ENCODE results near the gene GFRA1. TPM values are rescaled to one million over a fixed set of nuclear protein-coding genes. Genes with fewer than 3 reads are reported as not detected.
"Not testable (repeated sequence)": the region's sequence is repeated elsewhere in the genome, so short reads cannot be mapped to it uniquely, and the experiment has no call there.

The GFRA1 gene
- total RNA-seq, 1 experiment from 2014 or later = 46.3 TPM

GRCh38 chr10:116063107-116063506 is 209.9 kb downstream of the GFRA1 start:
- Histone ChIP-seq H3K4me1 (replicated peaks) (no peaks in the 10 kb centered on the region), H3K36me3 (no peaks in the 10 kb centered on the region), H3K9me3 (replicated peaks) (no peaks in the 10 kb centered on the region), H3K4me3 (no peak overlapping the region), H3K27me3 (replicated peaks) (no peaks in the 10 kb centered on the region), H3K27ac (no peak overlapping the region)
- DNase-seq (ENCODE audit: low read depth in 1 of 2, low spot score in 2 of 2) = no peak

GRCh38 chr10:116060864-116061263 is 212.1 kb downstream of the GFRA1 start:
- H3K9me3 ChIP-seq (replicated peaks) = no peaks in the 10 kb centered on the region
- no peak for DNase-seq (ENCODE audit: low read depth in 1 of 2, low spot score in 2 of 2)
- no peak overlapping the region for H3K4me3 ChIP-seq
- H3K4me1 ChIP-seq (replicated peaks) = no peaks in the 10 kb centered on the region
- H3K36me3 ChIP-seq = no peaks in the 10 kb centered on the region
- no peaks in the 10 kb centered on the region for H3K27me3 ChIP-seq (replicated peaks)
- no peak overlapping the region for H3K27ac ChIP-seq

- DNase-seq (ENCODE audit: low read depth in 1 of 2, low spot score in 2 of 2) = no peak
- no peak overlapping the region for H3K27ac ChIP-seq
- no peaks in the 10 kb centered on the region for H3K27me3 ChIP-seq (replicated peaks)
- no peak overlapping the region for H3K4me3 ChIP-seq
- H3K4me1 ChIP-seq (replicated peaks) = no peaks in the 10 kb centered on the region
- no peaks in the 10 kb centered on the region for H3K9me3 ChIP-seq (replicated peaks)
- no peaks in the 10 kb centered on the region for H3K36me3 ChIP-seq
These were observed 213.7 kb downstream of the GFRA1 start for GRCh38 chr10:116059320-116059719.

GRCh38 chr10:116056445-116057293 is 216.3 kb downstream of the GFRA1 start:
- no peak for DNase-seq (ENCODE audit: low read depth in 1 of 2, low spot score in 2 of 2)
- Histone ChIP-seq H3K4me3 (no peak overlapping the region), H3K27ac (no peak overlapping the region), H3K36me3 (no peaks in the 10 kb centered on the region), H3K27me3 (replicated peaks) (no peaks in the 10 kb centered on the region), H3K4me1 (replicated peaks) (no peaks in the 10 kb centered on the region), H3K9me3 (replicated peaks) (no peaks in the 10 kb centered on the region)

DNA sequence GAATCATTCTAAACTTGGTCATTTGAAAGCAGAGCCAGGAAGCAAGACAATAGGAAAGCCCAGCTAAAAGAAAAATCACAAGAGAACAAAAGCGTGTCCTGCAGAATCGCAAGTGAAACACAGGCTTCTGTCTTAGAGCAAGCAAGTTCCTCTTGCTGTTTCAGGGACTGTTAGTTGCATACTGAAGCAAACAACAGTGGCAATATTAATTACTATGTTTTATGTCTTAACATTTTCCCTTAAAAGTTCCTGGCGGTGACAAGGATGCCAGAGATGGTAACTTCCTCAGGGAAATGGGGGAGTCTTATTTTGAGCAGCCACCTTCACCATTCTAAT is 217.1 kb downstream of the GFRA1 start:
- no peak overlapping the region for H3K4me3 ChIP-seq
- no peaks in the 10 kb centered on the region for H3K9me3 ChIP-seq (replicated peaks)
- no peak for DNase-seq (ENCODE audit: low read depth in 1 of 2, low spot score in 2 of 2)
- no peaks in the 10 kb centered on the region for H3K36me3 ChIP-seq
- H3K27ac ChIP-seq = no peak overlapping the region
- no peaks in the 10 kb centered on the region for H3K27me3 ChIP-seq (replicated peaks)
- H3K4me1 ChIP-seq (replicated peaks) = no peaks in the 10 kb centered on the region

DNA sequence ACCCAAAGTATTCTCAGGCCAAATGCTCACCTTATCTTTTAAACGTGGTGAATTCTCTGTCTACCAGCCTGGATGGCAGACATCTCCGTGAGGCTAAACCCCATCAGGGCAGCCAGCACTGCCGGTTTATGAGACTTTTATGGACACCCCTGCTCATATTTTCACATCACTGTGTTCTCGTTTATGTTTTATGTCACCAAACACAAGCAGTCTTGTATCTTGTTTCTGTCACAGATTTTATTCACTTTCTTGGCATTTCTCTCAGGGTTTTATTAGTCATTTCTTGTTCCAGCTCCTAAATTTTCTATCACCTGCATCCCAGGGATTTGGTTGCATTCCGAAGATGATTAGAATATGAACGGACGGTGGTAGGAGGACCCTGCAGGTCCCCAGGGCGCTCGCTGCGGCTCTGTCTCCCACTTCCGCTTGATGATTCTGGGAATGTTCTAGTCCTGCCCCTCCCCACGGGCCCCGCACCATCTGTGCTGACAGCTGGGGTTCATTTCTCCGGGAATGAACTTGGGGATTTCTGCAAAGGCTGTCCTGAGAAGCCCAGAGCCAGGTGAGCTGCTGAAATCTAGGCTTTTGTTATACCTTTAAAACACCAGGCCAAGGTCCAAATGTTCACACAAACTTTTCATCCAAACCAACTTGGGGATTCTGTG is 217.6 kb downstream of the GFRA1 start:
- Histone ChIP-seq H3K36me3 (no peaks in the 10 kb centered on the region), H3K27ac (no peak overlapping the region), H3K4me3 (no peak overlapping the region), H3K9me3 (replicated peaks) (no peaks in the 10 kb centered on the region), H3K4me1 (replicated peaks) (no peaks in the 10 kb centered on the region), H3K27me3 (replicated peaks) (no peaks in the 10 kb centered on the region)
- no peak for DNase-seq (ENCODE audit: low read depth in 1 of 2, low spot score in 2 of 2)

- DNase-seq (ENCODE audit: low read depth in 1 of 2, low spot score in 2 of 2) = no peak
- Histone ChIP-seq H3K27me3 (replicated peaks) (no peaks in the 10 kb centered on the region), H3K36me3 (no peaks in the 10 kb centered on the region), H3K4me3 (no peak overlapping the region), H3K9me3 (replicated peaks) (no peaks in the 10 kb centered on the region), H3K4me1 (replicated peaks) (no peaks in the 10 kb centered on the region), H3K27ac (no peak overlapping the region)
These were observed 219.1 kb downstream of the GFRA1 start for GRCh38 chr10:116053910-116054309.

- not testable (repeated sequence) for H3K4me1 ChIP-seq (replicated peaks); H3K9me3 ChIP-seq (replicated peaks); H3K36me3 ChIP-seq; DNase-seq (ENCODE audit: low read depth in 1 of 2, low spot score in 2 of 2); H3K4me3 ChIP-seq; H3K27ac ChIP-seq; H3K27me3 ChIP-seq (replicated peaks)
These were observed 219.8 kb downstream of the GFRA1 start for GRCh38 chr10:116053009-116053730.

- H3K36me3 ChIP-seq; H3K27me3 ChIP-seq (replicated peaks); H3K4me1 ChIP-seq (replicated peaks); DNase-seq (ENCODE audit: low read depth in 1 of 2, low spot score in 2 of 2); H3K27ac ChIP-seq; H3K4me3 ChIP-seq; H3K9me3 ChIP-seq (replicated peaks): not testable (repeated sequence)
These were observed 220.5 kb downstream of the GFRA1 start for GRCh38 chr10:116052522-116052921.

DNA sequence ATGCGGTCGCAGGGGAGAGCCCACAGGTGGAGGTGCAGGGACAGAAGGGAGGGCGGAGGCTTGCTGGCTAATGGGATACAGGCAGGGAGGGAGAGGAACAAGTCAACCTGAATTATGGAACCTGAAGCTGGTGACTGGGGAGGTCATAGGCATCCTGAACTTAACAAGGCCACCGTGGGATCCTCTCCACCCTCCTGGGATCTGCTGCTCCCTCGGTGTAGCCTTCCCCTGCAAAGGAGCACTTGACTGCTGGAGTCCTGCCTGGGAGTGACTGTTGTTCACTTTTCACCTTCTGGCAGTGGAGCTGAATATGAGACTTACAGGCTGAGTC is 223.1 kb downstream of the GFRA1 start:
- Histone ChIP-seq H3K36me3 (no peaks in the 10 kb centered on the region), H3K4me1 (replicated peaks) (peaks cover 5% of the 10 kb centered on the region), H3K9me3 (replicated peaks) (no peaks in the 10 kb centered on the region), H3K27me3 (replicated peaks) (no peaks in the 10 kb centered on the region), H3K4me3 (no peak overlapping the region), H3K27ac (no peak overlapping the region)
- DNase-seq (ENCODE audit: low read depth in 1 of 2, low spot score in 2 of 2) = no peak

- DNase-seq (ENCODE audit: low read depth in 1 of 2, low spot score in 2 of 2) = no peak
- Histone ChIP-seq H3K27ac (no peak overlapping the region), H3K4me1 (replicated peaks) (peaks cover 11% of the 10 kb centered on the region), H3K36me3 (no peaks in the 10 kb centered on the region), H3K4me3 (no peak overlapping the region), H3K27me3 (replicated peaks) (no peaks in the 10 kb centered on the region), H3K9me3 (replicated peaks) (no peaks in the 10 kb centered on the region)
These were observed 223.6 kb downstream of the GFRA1 start for GRCh38 chr10:116049158-116049973.

GRCh38 chr10:116045366-116046356 is 227.3 kb downstream of the GFRA1 start:
- no peaks in the 10 kb centered on the region for H3K27me3 ChIP-seq (replicated peaks)
- H3K27ac ChIP-seq = no peak overlapping the region
- H3K9me3 ChIP-seq (replicated peaks) = no peaks in the 10 kb centered on the region
- peaks cover 14% of the 10 kb centered on the region for H3K4me1 ChIP-seq (replicated peaks)
- DNase-seq (ENCODE audit: low read depth in 1 of 2, low spot score in 2 of 2) = no peak
- no peaks in the 10 kb centered on the region for H3K36me3 ChIP-seq
- H3K4me3 ChIP-seq = no peak overlapping the region

GRCh38 chr10:116044801-116045248 is 228.2 kb downstream of the GFRA1 start:
- DNase-seq (ENCODE audit: low read depth in 1 of 2, low spot score in 2 of 2) = peak; percentile 53 to 64
- H3K27ac ChIP-seq = no peak overlapping the region

More at GRCh38 chr10:116044801-116045248, 228.2 kb downstream of the GFRA1 start:
- peaks cover 14% of the 10 kb centered on the region for H3K4me1 ChIP-seq (replicated peaks)
- H3K27me3 ChIP-seq (replicated peaks) = no peaks in the 10 kb centered on the region
- H3K36me3 ChIP-seq = no peaks in the 10 kb centered on the region
- H3K4me3 ChIP-seq = no peak overlapping the region
- H3K9me3 ChIP-seq (replicated peaks) = no peaks in the 10 kb centered on the region

Data from SJSA1 (cell line).